GM19328 (cell line): ENCODE measurements around the gene MUC22.
"Not testable (repeated sequence)": the region's sequence is repeated elsewhere in the genome, so short reads cannot be mapped to it uniquely, and the experiment has no call there.

ENCODE experiments used
- ATAC-seq: cut with Tn5 transposase; IDR thresholded peaks from one replicate; pipeline ENCODE4 v1.9.1; 2021; ENCODE audit warnings: mild to moderate bottlenecking, moderate library complexity; ENCODE audit not compliant: unreplicated experiment

The MUC22 gene

DNA sequence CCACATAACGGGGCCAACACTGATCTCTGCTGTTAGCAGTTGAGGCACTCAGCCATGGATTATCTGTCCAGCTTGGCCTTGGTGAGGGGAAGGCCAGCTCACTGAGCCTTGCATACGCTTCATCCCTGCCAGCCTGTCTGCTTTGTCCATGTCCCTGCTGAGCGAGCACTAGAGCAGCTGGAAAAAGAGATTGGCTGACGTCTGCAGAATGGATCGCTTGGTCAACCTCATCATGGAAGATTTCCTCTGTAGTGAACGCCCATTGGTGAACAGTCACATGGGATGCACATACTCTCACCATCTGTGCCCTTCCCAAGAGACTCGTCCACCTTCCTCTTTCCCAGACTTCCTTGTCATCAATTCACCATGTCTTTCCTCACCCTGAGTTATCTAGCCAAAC, 26.9 kb downstream of the MUC22 start:
- no peak for ATAC-seq

DNA sequence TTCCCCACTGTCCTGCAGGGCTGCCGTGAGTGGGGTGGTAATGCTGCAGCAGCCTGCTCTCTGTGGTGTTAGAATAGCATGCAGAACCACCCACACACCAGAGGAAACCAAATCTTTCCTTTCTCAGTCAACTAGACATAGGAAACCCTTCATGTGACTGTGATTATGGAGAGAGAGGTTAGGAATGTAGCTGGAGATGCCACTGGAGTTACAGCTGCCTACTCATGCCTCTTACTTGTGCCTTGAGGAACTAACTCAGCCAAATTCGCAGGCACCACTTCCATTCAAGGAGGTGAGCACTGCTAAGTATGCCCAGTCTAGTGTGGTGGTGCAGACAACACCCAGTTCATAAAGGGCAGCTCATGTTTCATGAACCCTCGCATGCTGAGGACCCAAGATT, 27.4 kb downstream of the MUC22 start:
- no peak for ATAC-seq

DNA sequence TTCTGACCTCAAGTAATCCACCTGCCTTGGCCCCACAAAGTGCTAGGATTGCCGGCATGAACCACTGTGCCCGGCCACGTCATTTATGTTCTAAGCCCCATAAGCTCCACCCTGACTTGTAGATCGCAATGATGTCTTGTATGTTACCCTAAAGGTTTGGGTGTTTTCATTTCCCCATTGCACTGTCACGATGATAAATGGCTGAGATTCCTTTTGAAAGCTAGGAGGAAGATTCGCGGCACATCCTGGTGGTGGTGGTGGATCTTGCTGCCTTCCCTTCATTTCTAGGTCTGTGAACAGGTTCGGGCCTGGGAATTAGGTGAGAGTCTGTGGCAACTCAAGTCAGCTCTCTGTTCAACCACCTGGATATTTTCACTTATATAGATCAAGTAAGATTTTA, 28.3 kb downstream of the MUC22 start:
- ATAC-seq = no peak

DNA sequence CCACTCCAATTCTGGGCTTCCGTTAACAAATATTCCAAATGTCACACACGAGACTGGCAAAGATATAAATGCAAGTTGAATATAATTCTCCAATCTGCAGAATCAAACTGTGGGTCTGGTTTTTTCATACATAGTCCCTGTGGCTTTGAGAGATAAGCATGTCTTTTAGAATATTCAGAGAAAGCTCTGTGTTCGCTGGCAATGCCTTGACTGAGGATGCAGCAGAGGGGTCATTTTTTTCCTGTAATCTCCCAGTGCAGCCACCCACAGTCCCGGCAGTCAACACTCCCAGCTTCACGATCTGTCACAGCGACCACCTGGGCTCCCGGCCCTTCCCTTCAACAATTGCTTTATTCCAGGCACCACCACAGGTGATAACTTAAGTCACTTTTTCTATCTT, 30.5 kb downstream of the MUC22 start:
- no peak for ATAC-seq

DNA sequence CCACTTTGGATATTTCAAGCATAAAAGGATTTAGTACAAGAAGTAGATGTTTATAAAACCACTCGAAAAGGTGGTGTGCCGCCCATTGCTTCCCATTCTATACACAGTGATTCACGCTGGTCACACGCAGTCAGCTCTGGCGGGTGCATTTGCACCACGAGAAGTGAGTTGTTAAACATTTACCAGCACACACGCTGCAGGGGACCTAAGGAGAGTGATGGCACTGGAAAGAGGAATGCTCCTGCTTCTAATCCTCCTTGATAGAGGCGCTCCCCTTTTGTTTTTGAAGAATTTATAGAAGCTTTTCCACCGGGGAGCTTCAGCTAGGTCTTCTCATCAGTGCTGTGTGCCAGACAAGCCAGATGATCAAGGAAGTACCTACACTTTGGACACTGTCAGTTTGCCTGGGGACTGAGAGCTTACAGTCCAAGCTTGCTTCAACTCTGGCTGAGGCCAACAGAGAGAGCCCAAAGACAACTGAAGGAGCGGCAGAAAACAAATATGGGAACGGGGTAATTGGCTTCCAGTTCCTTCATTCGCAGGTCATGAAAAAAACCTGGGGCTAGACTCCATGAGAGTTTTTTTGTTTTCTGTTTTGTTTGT, 31.2 kb downstream of the MUC22 start:
- ATAC-seq = no peak

DNA sequence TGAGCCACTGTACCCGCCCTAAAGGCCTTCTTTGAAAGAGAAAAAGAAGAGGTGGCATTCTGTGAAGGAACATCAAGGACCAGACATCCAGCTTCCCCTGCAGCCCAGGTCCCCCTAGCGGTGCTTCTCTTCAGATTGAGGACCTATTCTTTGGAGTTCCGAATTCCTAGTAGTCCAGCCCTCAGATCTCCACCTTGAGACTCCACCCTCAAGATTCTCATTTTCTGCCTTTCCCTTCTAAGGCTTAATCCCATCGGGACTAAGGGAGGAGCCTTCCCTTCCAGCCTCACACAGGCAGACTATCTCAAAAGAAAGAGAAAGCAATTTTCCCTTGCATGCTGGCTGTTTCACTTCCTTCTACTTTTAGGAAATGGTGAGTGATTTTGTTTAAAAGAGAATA, 32.5 kb downstream of the MUC22 start:
- ATAC-seq = no peak

DNA sequence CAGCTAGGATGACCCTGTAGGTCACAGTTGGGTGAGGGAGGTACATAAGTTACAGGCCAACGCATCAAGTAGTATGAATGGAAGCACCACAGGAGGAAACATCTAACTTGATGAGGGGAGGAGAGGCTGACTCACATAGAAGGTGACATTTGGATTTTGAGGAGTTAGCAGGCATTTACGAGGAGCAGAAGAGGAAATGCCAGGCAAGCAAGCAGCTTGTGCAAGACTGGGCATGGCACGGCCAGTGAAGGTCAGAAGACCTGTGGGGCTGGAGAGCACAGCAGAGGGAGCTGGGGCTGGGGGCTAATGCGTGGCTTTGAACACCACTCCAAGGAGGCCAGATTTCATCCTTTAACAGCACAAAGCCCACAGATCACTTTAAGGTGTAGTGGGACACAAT, 37.8 kb downstream of the MUC22 start:
- no peak for ATAC-seq

DNA sequence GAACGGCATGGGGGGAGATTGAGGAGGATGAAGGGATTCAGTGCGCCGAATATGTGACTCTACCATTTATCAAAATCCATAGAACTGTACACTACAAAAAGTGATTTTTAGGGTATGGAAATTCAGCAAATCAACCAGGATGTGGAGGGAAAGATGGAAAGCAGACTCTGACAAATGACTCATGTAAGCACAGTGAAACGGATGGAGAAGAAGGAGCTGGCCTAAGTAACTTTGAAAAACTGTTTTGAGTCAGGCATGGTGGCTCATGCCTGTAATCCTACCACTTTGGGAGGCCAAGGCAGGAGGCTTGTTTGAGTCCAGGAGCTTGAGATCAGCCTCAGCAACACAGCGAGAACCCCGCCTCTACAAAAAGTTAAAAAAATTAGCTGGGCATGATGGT, 39.2 kb downstream of the MUC22 start:
- no peak for ATAC-seq

DNA sequence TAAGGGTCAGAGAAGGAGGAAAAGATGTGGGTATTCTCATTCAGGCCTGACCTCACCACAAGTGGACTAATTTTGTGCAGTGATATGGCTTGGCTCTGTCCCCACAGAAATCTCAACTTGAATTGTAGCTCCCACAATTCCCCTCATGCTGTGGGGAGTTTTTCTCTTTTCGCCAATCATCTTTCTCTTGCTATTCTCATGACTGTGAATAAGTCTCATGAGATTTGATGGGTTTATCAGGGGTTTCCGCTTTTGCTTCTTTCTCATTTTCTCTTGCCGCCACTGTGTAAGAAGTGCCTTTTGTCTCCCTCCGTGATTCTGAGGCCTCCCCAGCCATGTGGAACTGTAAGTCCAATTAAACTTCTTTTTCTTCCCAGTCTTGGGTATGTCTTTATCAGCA, 42.9 kb downstream of the MUC22 start:
- not testable (repeated sequence) for ATAC-seq

DNA sequence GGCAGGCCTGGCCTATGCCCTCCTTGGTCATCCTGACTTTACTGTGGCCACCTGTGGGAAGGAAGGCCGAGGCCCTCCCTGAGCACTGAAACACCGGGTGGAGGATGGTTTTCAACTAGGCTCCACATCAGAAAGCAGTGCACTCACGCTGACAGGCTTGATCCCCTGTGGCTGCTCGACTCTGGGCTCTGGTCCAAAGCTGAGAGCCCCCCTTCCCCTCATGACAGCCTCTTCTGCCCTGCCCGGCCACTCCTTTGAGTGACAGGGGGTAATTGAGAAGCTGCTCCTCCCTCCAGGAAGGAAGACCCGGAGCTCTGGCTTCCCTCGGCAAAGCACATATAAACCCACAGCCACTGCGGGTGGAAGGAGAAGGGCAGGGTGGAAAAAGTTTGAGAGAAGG, 43.6 kb downstream of the MUC22 start:
- no peak for ATAC-seq

DNA sequence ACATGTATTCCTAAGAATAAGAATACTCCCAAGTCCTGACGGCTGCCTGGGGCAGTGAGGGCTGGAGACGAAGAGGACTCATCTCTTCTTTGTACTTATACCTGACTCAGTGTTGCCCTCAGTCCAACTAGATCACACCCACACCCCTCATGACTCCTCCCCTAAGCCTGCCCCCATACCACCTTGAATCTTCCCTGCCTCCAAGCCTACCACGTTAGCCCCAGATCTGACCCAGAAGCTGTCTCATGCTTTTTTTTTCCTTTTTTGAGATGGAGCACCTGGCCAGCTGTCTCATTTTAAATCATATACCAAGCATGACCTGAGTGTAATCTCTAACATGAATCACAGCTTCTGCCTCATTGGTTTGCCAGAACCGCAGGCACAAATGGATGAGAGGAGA, 45.2 kb downstream of the MUC22 start:
- ATAC-seq = no peak

DNA sequence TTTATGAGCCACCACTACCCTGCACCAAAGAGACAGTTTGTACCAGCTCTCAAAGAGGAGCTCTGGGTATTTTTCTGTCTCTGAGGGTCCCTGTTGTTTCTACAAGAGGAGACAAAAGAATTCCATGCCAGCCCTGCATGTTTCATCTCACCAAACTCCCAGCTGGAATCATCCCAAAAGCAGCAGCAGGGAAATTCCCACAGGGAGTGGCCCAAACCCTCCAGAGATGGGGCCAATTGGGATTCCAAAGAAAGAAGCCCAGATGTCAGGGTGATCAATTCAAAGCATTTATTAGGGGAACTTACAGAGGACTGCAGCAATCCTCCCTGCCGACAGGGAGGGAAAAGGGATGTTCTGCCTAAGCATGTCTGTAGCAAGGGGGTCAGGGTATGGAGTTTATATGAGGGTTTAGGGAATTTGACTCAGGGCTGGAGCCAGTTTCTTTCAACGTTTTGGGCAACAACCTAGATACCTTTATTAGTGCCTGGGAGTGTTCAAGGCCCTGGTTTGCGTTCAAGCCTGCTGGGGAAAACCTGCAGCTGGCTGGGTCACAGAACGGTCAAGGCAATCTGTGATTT, 47.2 kb downstream of the MUC22 start:
- no peak for ATAC-seq

DNA sequence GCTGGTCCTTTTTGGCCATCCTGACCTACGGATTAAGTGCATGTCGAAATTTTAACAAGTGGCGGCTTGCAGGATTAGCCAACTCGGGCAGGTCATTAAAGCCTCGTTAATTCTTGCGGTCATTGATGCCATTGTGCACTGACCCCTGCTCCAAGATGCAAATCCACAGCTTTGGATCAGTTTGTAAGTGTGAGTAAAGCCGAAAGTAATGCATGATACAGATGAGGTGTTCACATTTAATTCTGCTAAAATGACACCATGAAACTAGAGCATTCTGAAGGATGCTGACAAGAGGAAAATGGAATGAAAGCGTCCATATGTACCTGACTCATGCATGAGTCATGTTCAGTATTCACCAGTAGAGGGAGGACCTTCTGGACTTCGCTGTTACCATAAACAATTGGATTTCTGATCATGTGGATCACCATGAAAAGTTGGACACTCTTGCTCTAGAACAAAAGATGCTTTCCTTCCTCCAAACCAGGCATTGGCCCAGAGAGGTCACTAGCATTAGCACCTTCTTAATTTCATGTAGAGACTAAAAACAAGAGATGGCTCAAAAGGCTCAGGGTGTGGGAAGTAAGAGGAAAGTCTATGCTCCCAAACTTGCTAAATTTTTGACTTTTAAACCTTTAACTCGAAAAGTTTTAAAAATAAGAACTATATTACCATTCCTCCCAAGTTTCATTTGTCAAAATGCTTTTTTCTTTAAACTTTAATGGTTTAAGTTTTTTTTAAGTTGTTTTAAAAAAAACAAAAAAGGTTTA, 48.0 kb downstream of the MUC22 start:
- no peak for ATAC-seq

DNA sequence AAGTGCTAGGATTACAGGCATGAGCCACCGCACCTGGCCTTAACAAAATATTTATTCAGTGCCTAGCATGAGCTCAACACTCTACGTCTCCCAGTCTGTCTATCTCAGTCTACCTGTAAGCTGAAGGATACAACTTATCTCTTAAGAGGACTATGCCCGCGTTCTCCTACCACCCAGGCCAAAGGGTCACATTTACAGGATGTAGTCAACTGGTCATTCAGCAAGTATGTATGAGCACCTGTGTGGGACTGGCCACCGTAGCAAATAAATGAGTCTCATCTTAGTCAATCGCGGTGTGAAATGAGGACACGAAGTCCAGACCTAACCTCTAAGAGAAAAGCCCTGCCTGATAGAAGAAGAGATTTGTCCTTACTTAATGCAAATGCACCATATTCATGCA, 49.9 kb downstream of the MUC22 start:
- no peak for ATAC-seq

DNA sequence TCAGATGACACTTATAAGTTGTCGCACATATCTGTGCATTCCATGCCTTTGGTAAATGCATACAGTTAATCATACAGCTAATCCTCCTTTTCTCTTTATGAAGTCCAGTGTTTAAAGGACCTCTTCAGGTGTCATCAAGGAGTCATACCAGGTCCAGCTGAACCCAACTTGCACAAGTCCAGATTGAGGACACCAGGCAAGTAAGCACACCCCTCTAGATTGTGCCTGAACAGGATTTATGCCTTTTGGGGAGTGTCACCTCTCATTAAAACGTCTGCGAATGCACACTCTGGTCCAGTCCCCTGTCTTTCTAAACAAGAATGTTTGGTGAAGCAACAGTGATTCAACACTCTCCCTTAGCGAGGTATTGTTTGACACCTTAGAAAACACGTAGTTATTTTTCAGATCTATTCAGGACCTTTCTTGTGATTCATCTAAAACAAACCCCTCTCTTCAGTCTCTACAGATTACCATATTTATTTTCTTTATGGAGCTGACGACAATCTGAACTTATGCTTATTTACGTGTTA, 53.7 kb downstream of the MUC22 start:
- no peak for ATAC-seq

DNA sequence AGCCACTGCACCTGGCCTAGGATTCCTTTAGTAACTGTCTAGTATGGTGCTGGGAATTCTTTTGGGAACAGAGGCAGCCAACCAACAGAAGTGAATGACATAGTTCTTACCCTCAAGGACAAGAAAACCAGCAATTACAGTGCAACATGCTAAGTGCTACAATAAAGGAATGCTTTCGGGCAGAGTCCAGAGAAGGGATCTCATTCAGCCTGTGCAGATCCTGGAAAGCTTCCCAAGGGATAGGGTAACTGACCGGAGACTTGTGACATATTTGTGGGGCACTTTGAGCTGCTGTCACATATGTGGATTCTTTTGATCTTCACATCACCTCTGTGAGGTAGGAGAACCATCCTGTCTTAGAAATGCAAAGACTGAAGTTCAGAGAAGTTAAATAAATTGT, 55.3 kb downstream of the MUC22 start:
- ATAC-seq = no peak

DNA sequence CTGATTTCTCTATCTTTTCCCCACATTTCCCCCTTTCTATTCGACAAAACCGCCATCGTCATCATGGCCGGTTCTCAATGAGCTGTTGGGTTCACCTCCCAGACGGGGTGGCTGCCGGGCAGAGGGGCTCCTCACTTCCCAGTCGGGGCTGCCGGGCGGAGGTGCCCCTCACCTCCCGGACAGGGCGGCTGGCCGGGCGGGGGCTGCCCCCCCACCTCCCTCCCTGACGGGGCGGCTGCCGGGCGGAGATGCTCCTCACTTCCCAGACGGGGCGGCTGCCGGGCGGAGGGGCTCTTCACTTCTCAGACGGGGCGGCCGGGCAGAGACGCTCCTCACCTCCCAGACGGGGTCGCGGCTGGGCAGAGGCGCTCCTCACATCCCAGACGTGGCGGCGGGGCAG, 56.8 kb downstream of the MUC22 start:
- ATAC-seq = not testable (repeated sequence)

DNA sequence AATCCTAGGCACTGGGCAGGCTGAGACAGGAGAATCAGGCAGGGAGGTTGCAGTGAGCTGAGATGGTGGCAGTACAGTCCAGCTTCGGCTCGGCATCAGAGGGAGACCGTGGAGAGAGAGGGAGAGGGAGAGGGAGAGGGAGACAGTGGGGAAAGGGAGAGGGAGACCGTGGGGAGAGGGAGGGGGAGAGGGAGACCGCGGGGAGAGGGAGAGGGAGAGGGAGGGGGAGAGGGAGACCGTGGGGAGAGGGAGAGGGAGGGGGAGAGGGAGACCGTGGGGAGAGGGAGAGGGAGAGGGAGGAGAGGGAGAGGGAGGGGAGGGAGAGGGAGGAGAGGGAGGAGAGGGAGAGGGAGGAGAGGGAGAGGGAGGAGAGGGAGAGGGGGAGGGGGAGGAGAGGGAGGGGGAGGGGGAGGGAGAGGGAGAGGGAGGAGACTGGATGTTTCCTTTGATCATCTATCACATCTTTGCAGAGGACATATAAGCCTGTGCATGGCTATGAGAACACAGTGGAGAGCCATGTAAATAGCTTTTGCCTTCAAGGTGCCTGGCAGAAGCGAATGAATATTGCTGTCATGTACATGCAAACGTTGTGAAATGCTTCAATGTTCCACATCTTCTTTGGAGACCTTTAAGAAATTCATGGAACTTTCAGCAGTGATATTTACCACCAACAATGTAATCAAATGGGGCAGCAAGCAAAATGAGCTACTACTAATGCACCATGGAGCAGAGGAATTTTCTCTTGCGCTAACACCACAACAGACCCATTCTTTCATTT, 57.8 kb downstream of the MUC22 start:
- ATAC-seq = not testable (repeated sequence)

DNA sequence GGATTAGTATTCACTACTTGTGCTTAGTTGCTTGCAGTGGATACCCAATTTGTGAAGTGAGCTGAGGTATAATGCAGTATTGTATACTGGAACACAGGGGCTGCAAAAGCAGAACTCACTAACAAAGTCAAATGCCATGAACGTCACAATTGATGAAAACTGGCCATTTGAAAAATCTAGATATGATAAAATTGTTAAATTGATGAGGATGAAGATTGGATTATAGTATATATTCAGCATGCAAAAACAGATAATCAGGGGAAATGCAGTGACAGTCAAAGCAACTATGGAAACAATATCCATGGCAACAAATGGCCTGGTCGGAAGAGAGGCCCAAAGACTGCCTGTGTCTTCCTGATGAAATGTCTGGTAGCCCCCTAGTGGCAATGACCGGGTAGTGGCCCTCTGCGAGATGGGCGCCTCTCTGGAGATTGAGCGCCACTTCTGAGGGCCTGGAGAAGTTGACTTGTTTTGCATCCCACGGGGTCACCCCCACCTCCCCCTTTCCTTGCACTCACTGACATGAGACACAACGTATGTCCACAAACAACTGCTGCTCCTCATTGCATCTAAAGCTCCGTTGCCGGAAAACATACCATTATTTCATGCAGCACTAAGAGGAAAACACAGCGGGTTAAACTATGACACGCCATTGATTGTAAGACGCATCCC, 58.5 kb downstream of the MUC22 start:
- no peak for ATAC-seq

DNA sequence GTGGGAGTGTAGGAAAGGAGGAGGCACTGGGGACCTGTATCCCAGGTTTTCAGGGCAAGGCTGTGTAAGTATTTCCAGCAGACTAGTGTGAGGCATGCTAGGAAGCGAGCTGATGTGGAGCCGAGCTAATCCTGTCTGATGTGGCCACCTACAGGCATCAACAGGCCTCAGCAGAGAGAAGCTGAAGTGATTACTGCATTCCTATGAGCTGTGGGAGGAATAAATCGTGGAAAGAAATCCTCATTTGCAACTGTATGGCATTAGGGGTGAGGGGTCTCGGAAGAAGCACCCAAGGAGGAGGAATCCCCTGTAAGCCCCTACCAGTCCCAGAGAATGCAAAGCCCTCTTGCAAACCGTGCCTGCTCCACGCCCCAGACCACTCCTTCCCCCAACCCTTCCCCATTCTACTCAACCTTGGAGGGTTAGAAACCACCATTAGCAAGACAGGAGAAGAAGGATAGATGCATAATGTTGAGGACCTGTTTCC, 60.5 kb downstream of the MUC22 start:
- ATAC-seq = no peak

DNA sequence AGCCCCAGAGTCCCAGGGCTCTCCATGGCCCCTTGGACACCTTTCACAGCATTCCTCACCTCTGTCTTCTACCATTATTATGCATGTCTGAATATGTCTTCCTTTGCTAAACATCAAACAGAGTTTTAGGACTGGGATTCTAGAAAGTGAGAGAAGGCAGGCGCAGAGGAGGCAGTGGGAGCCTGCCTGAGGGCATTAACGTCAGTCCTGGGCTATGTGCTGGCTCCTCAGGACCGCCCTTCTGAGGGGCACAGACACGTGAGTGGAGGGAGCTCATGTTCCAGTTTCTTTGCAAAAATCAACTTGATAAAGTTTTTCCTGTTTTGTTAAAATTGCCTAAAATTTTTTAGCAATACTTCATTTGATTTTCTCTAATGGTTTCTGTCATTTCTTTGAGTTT, 64.1 kb downstream of the MUC22 start:
- no peak for ATAC-seq
